ENCODE results near the gene TFDP2. TPM values are rescaled to one million over a fixed set of nuclear protein-coding genes. Genes with fewer than 3 reads are reported as not detected.

Gene TFDP2
- total RNA-seq, 2 experiments from 2014 or later, result 99.9 to 169 TPM

DNA sequence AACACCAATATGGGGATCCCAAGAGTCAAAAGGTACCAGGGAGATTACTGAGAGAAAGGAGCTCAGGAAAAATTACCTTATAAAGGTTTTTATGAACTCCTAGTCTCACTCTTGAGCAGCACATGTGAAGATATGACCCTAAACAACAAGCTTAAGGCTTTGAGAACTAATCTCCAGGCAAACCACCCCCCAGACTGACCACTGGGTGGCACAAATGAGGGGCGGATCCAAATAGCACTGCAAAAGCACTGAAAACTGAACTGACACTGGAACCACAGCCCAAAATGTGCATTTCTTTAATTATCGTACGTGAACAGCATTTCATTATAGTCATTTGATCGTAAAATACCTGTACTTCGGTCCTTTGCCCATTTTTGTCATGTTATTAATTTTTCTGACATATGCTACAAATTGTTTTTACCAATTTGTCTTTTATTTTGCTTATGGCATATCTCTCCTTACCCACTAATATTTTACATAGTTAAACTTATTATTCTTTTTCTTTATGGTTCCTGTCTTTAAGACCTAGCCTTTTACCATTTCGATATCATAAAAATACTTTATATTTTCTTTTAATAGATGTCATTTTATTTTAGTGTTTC, 31.5 kb upstream of the TFDP2 start:
- TF ChIP-seq EZH2phosphoT487 (IDR thresholded peaks at IDR 0.05; ENCODE audit: borderline replicate concordance, low read depth, low read length), result no peak
- TF ChIP-seq, protein P1, sequence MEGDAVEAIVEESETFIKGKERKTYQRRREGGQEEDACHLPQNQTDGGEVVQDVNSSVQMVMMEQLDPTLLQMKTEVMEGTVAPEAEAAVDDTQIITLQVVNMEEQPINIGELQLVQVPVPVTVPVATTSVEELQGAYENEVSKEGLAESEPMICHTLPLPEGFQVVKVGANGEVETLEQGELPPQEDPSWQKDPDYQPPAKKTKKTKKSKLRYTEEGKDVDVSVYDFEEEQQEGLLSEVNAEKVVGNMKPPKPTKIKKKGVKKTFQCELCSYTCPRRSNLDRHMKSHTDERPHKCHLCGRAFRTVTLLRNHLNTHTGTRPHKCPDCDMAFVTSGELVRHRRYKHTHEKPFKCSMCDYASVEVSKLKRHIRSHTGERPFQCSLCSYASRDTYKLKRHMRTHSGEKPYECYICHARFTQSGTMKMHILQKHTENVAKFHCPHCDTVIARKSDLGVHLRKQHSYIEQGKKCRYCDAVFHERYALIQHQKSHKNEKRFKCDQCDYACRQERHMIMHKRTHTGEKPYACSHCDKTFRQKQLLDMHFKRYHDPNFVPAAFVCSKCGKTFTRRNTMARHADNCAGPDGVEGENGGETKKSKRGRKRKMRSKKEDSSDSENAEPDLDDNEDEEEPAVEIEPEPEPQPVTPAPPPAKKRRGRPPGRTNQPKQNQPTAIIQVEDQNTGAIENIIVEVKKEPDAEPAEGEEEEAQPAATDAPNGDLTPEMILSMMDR (conservative IDR thresholded peaks at IDR 0.05; ENCODE audit: low read length), result peak; percentile 87
- intact Hi-C loops (cut with micrococcal nuclease; ENCODE audit: unreplicated experiment), result loop anchor here (10.0 kb wide), 1 partner anchor 94 kb away; no protein-coding TSS in a partner anchor

GRCh38 chr3:142175478-142175877, 26.1 kb upstream of the TFDP2 start:
- H3K4me3 ChIP-seq (ENCODE audit: low read depth, low read length, poor library complexity, severe bottlenecking), result no peak overlapping the region
- H3K27ac ChIP-seq (ENCODE audit: low read depth, low read length, poor library complexity, severe bottlenecking), result no peak overlapping the region
- no peaks in the 10 kb centered on the region for H4K20me1 ChIP-seq (ENCODE audit: insufficient read depth, low read length)
- POLR2A ChIA-PET, result no interaction called here
- DNase-seq (ENCODE audit: low spot score), result no peak
- BruUV-seq (replicated peaks), result no TSS peak
- intact Hi-C loops (cut with micrococcal nuclease; ENCODE audit: unreplicated experiment), result no loop called here
- CTCF ChIA-PET (ENCODE audit: unreplicated experiment), result no interaction called here
- TF ChIP-seq, protein P1 (conservative IDR thresholded peaks at IDR 0.05; ENCODE audit: low read length), result no peak
- TF ChIP-seq EZH2phosphoT487 (IDR thresholded peaks at IDR 0.05; ENCODE audit: borderline replicate concordance, low read depth, low read length), result no peak
- no peaks in the 10 kb centered on the region for H3K9me3 ChIP-seq (ENCODE audit: low read length)
- no peak overlapping the region for H2AFZ ChIP-seq (ENCODE audit: low read length)
- H3K9me2 ChIP-seq (ENCODE audit: insufficient read depth, low read length), result no peaks in the 10 kb centered on the region
- peaks cover 18% of the 10 kb centered on the region; the same call in 1 of the 2 replicates for H3K36me3 ChIP-seq (ENCODE audit: insufficient read depth, low read length)
- no peaks in the 10 kb centered on the region for H3K79me2 ChIP-seq (ENCODE audit: insufficient read depth, low read depth, low read length)
- no peak overlapping the region for H3K4me2 ChIP-seq (ENCODE audit: low read length)
- no peaks in the 10 kb centered on the region for H3K4me1 ChIP-seq (ENCODE audit: insufficient read depth, low read length, poor library complexity, severe bottlenecking)

More for the DNA sequence above, 31.5 kb upstream of the TFDP2 start:
- BruUV-seq (replicated peaks), result no TSS peak
- no peak overlapping the region for H3K27ac ChIP-seq (ENCODE audit: low read depth, low read length, poor library complexity, severe bottlenecking)
- DNase-seq (ENCODE audit: low spot score), result peak; percentile 57
- ChIA-PET POLR2A (interaction anchor here (0.6 to 0.8 kb wide), 2 partner anchors 16 to 268 kb away, joined by 3 to 4 read pairs; no protein-coding TSS in a partner anchor), CTCF (ENCODE audit: unreplicated experiment) (interaction anchor here (0.7 kb wide), 1 partner anchor 12 kb away, joined by 3 read pairs; no protein-coding TSS in a partner anchor)
- H3K4me1 ChIP-seq (ENCODE audit: insufficient read depth, low read length, poor library complexity, severe bottlenecking), result no peaks in the 10 kb centered on the region
- no peak overlapping the region for H3K4me2 ChIP-seq (ENCODE audit: low read length)
- no peaks in the 10 kb centered on the region for H3K9me2 ChIP-seq (ENCODE audit: insufficient read depth, low read length)
- no peaks in the 10 kb centered on the region for H4K20me1 ChIP-seq (ENCODE audit: insufficient read depth, low read length)
- no peaks in the 10 kb centered on the region for H3K79me2 ChIP-seq (ENCODE audit: insufficient read depth, low read depth, low read length)
- no peak overlapping the region for H3K4me3 ChIP-seq (ENCODE audit: low read depth, low read length, poor library complexity, severe bottlenecking)
- H3K36me3 ChIP-seq (ENCODE audit: insufficient read depth, low read length), result peaks cover 18% of the 10 kb centered on the region; the same call in 1 of the 2 replicates
- no peaks in the 10 kb centered on the region for H3K9me3 ChIP-seq (ENCODE audit: low read length)
- no peak overlapping the region for H2AFZ ChIP-seq (ENCODE audit: low read length)

DNA sequence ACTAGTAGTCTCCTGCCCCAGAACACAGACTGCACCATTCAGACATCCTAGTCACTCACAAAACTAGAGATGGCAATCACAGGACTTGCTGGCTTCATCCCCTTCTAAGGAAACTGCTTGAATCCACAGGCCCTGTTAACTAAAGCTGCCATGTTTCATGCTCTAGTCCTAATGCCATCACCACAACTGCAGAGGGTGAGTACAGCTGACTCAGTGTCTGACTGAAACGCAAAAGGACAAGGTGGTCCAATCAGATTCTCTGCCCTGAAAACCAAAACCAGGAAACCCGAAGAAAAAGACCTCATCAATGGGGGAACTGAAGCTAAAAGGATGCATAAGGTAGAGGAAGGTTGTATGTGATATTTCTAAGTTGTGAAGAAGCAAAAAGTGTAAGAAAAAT, 25.2 kb upstream of the TFDP2 start:
- H3K9me3 ChIP-seq (ENCODE audit: low read length), result no peaks in the 10 kb centered on the region
- H3K4me3 ChIP-seq (ENCODE audit: low read depth, low read length, poor library complexity, severe bottlenecking), result no peak overlapping the region
- TF ChIP-seq, protein P1 (conservative IDR thresholded peaks at IDR 0.05; ENCODE audit: low read length), result no peak
- TF ChIP-seq EZH2phosphoT487 (IDR thresholded peaks at IDR 0.05; ENCODE audit: borderline replicate concordance, low read depth, low read length), result no peak
- BruUV-seq (replicated peaks), result no TSS peak
- H3K79me2 ChIP-seq (ENCODE audit: insufficient read depth, low read depth, low read length), result no peaks in the 10 kb centered on the region
- intact Hi-C loops (cut with micrococcal nuclease; ENCODE audit: unreplicated experiment), result no loop called here
- no peaks in the 10 kb centered on the region for H3K4me1 ChIP-seq (ENCODE audit: insufficient read depth, low read length, poor library complexity, severe bottlenecking)
- H4K20me1 ChIP-seq (ENCODE audit: insufficient read depth, low read length), result no peaks in the 10 kb centered on the region
- H3K36me3 ChIP-seq (ENCODE audit: insufficient read depth, low read length), result peaks cover 21% of the 10 kb centered on the region; the same call in 1 of the 2 replicates
- no peak overlapping the region for H2AFZ ChIP-seq (ENCODE audit: low read length)
- POLR2A ChIA-PET, result interaction anchor here (0.8 to 1.6 kb wide), 2 partner anchors 10 to 152 kb away, joined by 3 to 4 read pairs; no protein-coding TSS in a partner anchor
- no peak overlapping the region for H3K4me2 ChIP-seq (ENCODE audit: low read length)
- no peak for DNase-seq (ENCODE audit: low spot score)
- no peak overlapping the region for H3K27ac ChIP-seq (ENCODE audit: low read depth, low read length, poor library complexity, severe bottlenecking)
- no peaks in the 10 kb centered on the region for H3K9me2 ChIP-seq (ENCODE audit: insufficient read depth, low read length)
- CTCF ChIA-PET (ENCODE audit: unreplicated experiment), result no interaction called here
